Spleen (tissue), 11 donors: Measurements from ENCODE around the gene RNF130. TPM values are rescaled to one million over a fixed set of nuclear protein-coding genes. Genes with fewer than 3 reads are reported as not detected.

Source experiments
- DNase-seq: peaks from one replicate; pipeline ENCODE4 v3.0.0-alpha.2; 2020
- H3K27ac ChIP-seq, 8 donors: fragments of 200-600 bp; sonication (generic) in 7 of 8; 1 replicate in 4 of 8; 2 replicates in 4 of 8; pipeline versions ENCODE4 v1.5.0 to v1.8.0; 2016 to 2021; ENCODE audit warnings: inconsistent platforms in 4 of 8, mild to moderate bottlenecking in 4 of 8, moderate library complexity in 1 of 8
- H3K27me3 ChIP-seq, 7 donors: fragments of 200-600 bp; sonication (generic) in 6 of 7; replicated peaks in 1 of 7; 1 replicate in 4 of 7; 2 replicates in 3 of 7; pipeline versions ENCODE4 v1.5.0 to v1.8.0; 2016 to 2021; ENCODE audit warnings: inconsistent platforms in 3 of 7, mild to moderate bottlenecking in 1 of 7
- H3K36me3 ChIP-seq, 6 donors: fragments of 200-600 bp; sonication (generic) in 5 of 6; 1 replicate in 4 of 6; 2 replicates in 2 of 6; pipeline versions ENCODE4 v1.5.0 to v1.8.0; 2016 to 2021; ENCODE audit warnings: inconsistent platforms in 2 of 6
- H3K4me1 ChIP-seq, 6 donors: fragments of 200-600 bp; sonication (generic) in 5 of 6; 1 replicate in 3 of 6; 2 replicates in 3 of 6; pipeline versions ENCODE4 v1.5.0 to v1.8.0; 2016 to 2021; ENCODE audit warnings: inconsistent platforms in 3 of 6
- H3K4me3 ChIP-seq, 8 donors: fragments of 200-600 bp; sonication (generic) in 7 of 8; 1 replicate in 4 of 8; 2 replicates in 4 of 8; pipeline versions ENCODE4 v1.5.0 to v1.8.0; 2016 to 2021; ENCODE audit warnings: inconsistent platforms in 4 of 8, mild to moderate bottlenecking in 4 of 8, moderate library complexity in 2 of 8
- H3K9me3 ChIP-seq, 8 donors: fragments of 200-600 bp; sonication (generic) in 7 of 8; 1 replicate in 4 of 8; 2 replicates in 4 of 8; pipeline versions ENCODE4 v1.5.0 to v1.8.0; 2016 to 2021; ENCODE audit warnings: inconsistent platforms in 4 of 8
- POLR2A ChIP-seq, 3 donors: fragments of 450-650 bp; IDR thresholded peaks; one replicate each; pipeline ENCODE4 v1.5.1; 2017; ENCODE audit warnings: antibody characterized with exemption in 3 of 3, mild to moderate bottlenecking in 1 of 3
- POLR2AphosphoS5 ChIP-seq, 3 donors: sonication (generic); formaldehyde crosslinking; IDR thresholded peaks; one replicate each; pipeline ENCODE4 v1.5.1; 2017; ENCODE audit warnings: antibody characterized with exemption in 3 of 3
- WGBS, 5 donors: extraction: QIAGEN DNeasy Blood & Tissue Kit in 3 of 5; methylation state at CpG; one replicate each; pipeline versions ENCODE4 v1.1.5 to v1.1.7; 2013 to 2018; 5-methylcytosine and 5-hydroxymethylcytosine counted together
- intact Hi-C: fragments of 100-400 bp; cut with DNase I; formaldehyde crosslinking; loops from one replicate; pipeline ENCODE4 v1.15.0; 2023; ENCODE audit warnings: low total_unique reads
- polyA plus RNA-seq, 3 donors: library from polyadenylated mRNA; stranded (reverse); fragments of 200-250 nt; gene quantifications; one replicate each; pipeline ENCODE4 v1.2.1, GENCODE V29; 2013
- total RNA-seq, 7 donors: library from RNA; depleted of rRNA in 3 of 7; stranded (reverse); fragments of >200 nt in 3 of 7; fragmentation: NEBNext Ultra II Directional in 4 of 7; extraction: Animal tissue kit (Norgen Biotek cat#: 25700) in 4 of 7; gene quantifications; one replicate each; pipeline versions ENCODE4 v1.1.0 to v1.2.1, GENCODE V29; 2016 to 2021
- TF ChIP-seq, protein P1 (sequence below), 11 experiments: fragments of 200-600 bp in 7 of 11; fragments of 450-650 bp in 4 of 11; sonication (generic) in 4 of 11; IDR thresholded peaks in 8 of 11; conservative IDR thresholded peaks in 3 of 11; 1 replicate in 7 of 11; 2 replicates in 4 of 11; pipeline versions ENCODE4 v1.4.0 to v1.8.0; 2016 to 2021; ENCODE audit warnings: antibody characterized with exemption in 11 of 11, inconsistent platforms in 4 of 11, mild to moderate bottlenecking in 1 of 11
- donor health status: healthy with polysubstance abuse.
- donor health status: DM: no; HTN: no; CAD: no; lungs with moderate emphysema.
- donor health status: DM: no; HTN: no; CAD: no.
- donor health status: Bipolar disorder and iron deficiency.
- donor health status: healthy.
- donor health status: DM: no; HTN: no; CAD: no.
- donor health status: DM: yes; HTN: yes; CAD: no.

RNF130 gene
- total and polyA plus RNA-seq, 10 donors = 44.1 to 119 (median 82.7) TPM

DNA sequence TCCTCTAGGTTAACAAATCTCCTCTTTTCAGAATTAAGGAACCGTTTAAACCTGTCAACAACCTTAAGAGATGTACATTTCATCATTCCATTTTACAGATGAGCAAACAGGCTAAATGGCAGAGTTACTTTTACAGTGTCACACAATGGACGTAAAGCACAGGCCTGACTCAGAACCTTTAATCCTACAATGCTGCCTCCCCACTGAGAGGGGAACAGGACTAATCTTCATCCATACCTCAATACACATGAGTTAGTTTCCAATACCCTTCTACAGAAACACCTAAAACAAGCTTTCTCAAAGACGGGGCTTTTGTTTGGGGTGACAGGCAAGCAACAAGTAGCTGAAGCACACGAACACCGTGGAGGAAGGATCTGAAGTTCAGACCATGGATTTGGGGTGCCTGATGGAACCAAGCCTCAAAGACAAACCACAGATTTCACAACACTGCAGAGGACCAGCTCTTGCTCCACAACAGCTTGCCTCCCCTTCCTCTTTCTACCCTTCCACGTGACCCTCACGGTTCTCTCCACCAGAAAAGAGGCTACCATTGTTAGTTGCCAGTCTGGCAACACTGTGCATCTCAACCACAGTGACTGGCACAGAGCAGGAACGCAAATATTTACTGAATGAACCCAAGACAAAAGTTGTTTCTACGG is 1.8 kb downstream of the RNF130 start:
- WGBS, 5 donors = 34 to 63% (median 43%) methylated on average over 8 to 9 of the region's 9 CpGs
- Histone ChIP-seq H3K4me1 (peaks cover 10 to 55% (median 27%) of the 10 kb centered on the region in 6 donors), H3K36me3 (no peaks in the 10 kb centered on the region), H3K4me3 (peak overlapping the region in 6 of 8 donors; percentile 47 to 94 (median 80)), H3K27me3 (no peaks in the 10 kb centered on the region), H3K27ac (peak overlapping the region in 7 of 8 donors; percentile 96 to 98 (median 97)), H3K9me3 (peaks cover 0 to 4% (median 0%) of the 10 kb centered on the region in 8 donors)
- no peak for DNase-seq
- TF ChIP-seq POLR2AphosphoS5 (IDR thresholded peaks at IDR 0.05) (peak in 1 of 3 donors; percentile 81), POLR2A (IDR thresholded peaks at IDR 0.05) (peak in 1 of 3 donors; percentile 9)
- TF ChIP-seq, protein P1, sequence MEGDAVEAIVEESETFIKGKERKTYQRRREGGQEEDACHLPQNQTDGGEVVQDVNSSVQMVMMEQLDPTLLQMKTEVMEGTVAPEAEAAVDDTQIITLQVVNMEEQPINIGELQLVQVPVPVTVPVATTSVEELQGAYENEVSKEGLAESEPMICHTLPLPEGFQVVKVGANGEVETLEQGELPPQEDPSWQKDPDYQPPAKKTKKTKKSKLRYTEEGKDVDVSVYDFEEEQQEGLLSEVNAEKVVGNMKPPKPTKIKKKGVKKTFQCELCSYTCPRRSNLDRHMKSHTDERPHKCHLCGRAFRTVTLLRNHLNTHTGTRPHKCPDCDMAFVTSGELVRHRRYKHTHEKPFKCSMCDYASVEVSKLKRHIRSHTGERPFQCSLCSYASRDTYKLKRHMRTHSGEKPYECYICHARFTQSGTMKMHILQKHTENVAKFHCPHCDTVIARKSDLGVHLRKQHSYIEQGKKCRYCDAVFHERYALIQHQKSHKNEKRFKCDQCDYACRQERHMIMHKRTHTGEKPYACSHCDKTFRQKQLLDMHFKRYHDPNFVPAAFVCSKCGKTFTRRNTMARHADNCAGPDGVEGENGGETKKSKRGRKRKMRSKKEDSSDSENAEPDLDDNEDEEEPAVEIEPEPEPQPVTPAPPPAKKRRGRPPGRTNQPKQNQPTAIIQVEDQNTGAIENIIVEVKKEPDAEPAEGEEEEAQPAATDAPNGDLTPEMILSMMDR (IDR thresholded peaks at IDR 0.05 in 8 of 11, conservative IDR thresholded peaks at IDR 0.05 in 3 of 11) = no peak
- intact Hi-C loops = no loop called here

DNA sequence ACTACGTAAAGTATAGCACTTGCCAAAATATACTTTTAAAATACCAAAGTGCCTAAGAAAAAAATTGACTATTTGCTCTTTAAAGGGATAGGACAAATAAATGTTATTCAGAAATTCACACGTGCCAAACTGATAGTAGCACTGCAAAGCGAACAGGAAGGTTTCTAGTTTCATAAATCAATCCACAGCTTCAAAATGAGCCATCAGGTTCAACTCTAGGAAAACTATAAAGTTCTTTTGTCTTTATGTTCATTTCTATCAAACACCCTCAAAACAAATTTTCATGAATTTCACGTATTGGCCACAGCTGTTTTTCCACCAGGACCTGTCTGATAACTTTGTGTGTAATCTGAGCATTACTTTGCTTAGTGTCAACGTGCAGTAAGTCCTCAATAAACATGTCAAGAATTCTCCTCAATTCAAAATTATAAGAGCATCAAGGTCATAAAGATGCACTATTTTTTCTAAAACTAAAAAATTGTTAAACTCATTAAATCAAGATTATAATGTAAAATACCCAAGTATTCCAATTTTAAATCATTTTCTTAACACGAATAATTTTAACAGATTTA is 3.0 kb downstream of the RNF130 start:
- Histone ChIP-seq H3K27ac (peak overlapping the region in 3 of 8 donors; percentile 96 to 98 (median 97)), H3K4me1 (peaks cover 10 to 55% (median 27%) of the 10 kb centered on the region in 6 donors), H3K9me3 (peaks cover 0 to 4% (median 0%) of the 10 kb centered on the region in 8 donors), H3K4me3 (peak overlapping the region in 1 of 8 donors; percentile 94), H3K27me3 (no peaks in the 10 kb centered on the region), H3K36me3 (no peaks in the 10 kb centered on the region)
- WGBS, 5 donors = 65 to 78% (median 69%) methylated on average over 6 of the region's 6 CpGs
- no peak for DNase-seq
- no peak for TF ChIP-seq POLR2AphosphoS5 (IDR thresholded peaks at IDR 0.05)
- no peak for TF ChIP-seq POLR2A (IDR thresholded peaks at IDR 0.05)
- intact Hi-C loops = no loop called here

DNA sequence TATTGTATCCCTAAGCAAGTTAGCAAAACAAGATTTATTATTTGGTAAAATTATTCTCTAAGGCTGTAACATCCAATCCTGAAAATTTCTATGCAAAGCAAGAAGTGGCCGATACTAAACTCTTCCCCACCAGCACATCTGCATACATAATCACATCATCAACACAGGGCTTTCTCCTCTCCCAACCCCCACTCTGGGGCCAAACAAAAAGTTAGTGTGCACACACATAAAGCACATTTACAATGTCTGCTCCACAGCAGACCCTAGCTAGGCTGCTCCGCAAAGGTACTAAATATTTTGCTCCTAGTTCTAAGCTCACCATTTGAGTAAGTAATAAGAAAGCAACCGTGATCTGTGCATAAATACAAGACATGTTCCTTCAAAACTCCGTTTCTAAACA is 3.6 kb downstream of the RNF130 start:
- no peak for DNase-seq
- Histone ChIP-seq H3K27me3 (no peaks in the 10 kb centered on the region), H3K9me3 (peaks cover 0 to 4% (median 0%) of the 10 kb centered on the region in 8 donors), H3K27ac (no peak overlapping the region), H3K4me1 (peaks cover 10 to 55% (median 27%) of the 10 kb centered on the region in 6 donors), H3K4me3 (no peak overlapping the region), H3K36me3 (no peaks in the 10 kb centered on the region)
- intact Hi-C loops = no loop called here
- 79 to 88% (median 81%) methylated on average over 4 of the region's 4 CpGs for WGBS, 5 donors
- TF ChIP-seq, protein P1 (IDR thresholded peaks at IDR 0.05 in 8 of 11, conservative IDR thresholded peaks at IDR 0.05 in 3 of 11) = no peak
- TF ChIP-seq POLR2A (IDR thresholded peaks at IDR 0.05) = no peak
- no peak for TF ChIP-seq POLR2AphosphoS5 (IDR thresholded peaks at IDR 0.05)

DNA sequence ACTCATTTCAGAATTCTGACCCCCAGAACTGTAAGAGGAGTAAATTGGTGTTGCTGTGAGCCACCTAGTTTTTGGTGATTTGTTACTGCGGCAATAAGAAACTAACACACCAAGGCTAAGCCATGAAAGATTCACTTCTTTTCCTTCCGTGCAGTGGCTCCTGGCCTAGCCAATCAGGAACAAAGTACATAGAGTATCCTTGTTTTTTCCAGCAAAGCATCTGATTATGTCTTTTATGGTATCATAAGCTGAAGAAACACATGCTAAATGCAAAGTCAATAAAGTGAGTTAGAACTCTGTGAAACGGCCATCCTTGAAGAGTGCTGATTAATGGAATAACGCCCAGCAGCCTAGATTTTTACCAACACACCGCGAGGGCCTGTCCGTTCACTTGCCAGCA is 11.4 kb downstream of the RNF130 start:
- Histone ChIP-seq H3K9me3 (no peaks in the 10 kb centered on the region), H3K4me3 (no peak overlapping the region), H3K36me3 (no peaks in the 10 kb centered on the region), H3K27me3 (no peaks in the 10 kb centered on the region), H3K27ac (no peak overlapping the region), H3K4me1 (no peaks in the 10 kb centered on the region)
- DNase-seq = no peak
- intact Hi-C loops = no loop called here
- TF ChIP-seq POLR2A (IDR thresholded peaks at IDR 0.05) = no peak
- TF ChIP-seq POLR2AphosphoS5 (IDR thresholded peaks at IDR 0.05) = no peak
- TF ChIP-seq, protein P1 (IDR thresholded peaks at IDR 0.05 in 8 of 11, conservative IDR thresholded peaks at IDR 0.05 in 3 of 11) = no peak
- WGBS, 5 donors = 91 to 98% (median 93%) methylated on average over 7 of the region's 7 CpGs
